Small intestine (tissue), 7 donors: ENCODE measurements around the gene FLRT3. TPM values are rescaled to one million over a fixed set of nuclear protein-coding genes. Genes with fewer than 3 reads are reported as not detected.
A peak's percentile ranks its signal among the peaks of the same experiment; 100 is the strongest.

ENCODE experiments used
- DNase-seq, 2 donors: peaks; one replicate each; pipeline versions ENCODE4 v3.0.0 to v3.0.0-alpha.2; 2013
- FAIRE-seq: peaks from 2 replicates; lab custom pipeline; 2012; peaks lifted over from hg19 to GRCh38; lab: Jason Lieb, UNC
- H3K27ac ChIP-seq, 3 donors: one replicate each; pipeline ENCODE4 v1.5.1; 2013; ENCODE audit warnings: low read length in 2 of 3, mild to moderate bottlenecking in 2 of 3, control low read depth in 1 of 3, inconsistent platforms in 1 of 3, low read depth in 1 of 3, moderate library complexity in 1 of 3
- H3K27me3 ChIP-seq, 3 donors: one replicate each; pipeline ENCODE4 v1.6.1; 2013; ENCODE audit warnings: low read length in 3 of 3, inconsistent platforms in 1 of 3; ENCODE audit not compliant: control insufficient read depth in 3 of 3, insufficient read depth in 3 of 3
- H3K36me3 ChIP-seq, 3 donors: one replicate each; pipeline ENCODE4 v1.6.1; 2013; ENCODE audit warnings: low read length in 3 of 3, inconsistent platforms in 1 of 3, low read depth in 1 of 3, mild to moderate bottlenecking in 1 of 3, moderate library complexity in 1 of 3; ENCODE audit not compliant: control insufficient read depth in 3 of 3, insufficient read depth in 2 of 3
- H3K4me1 ChIP-seq, 3 donors: one replicate each; pipeline ENCODE4 v1.6.1; 2013; ENCODE audit warnings: low read length in 2 of 3, inconsistent platforms in 1 of 3, low read depth in 1 of 3, mild to moderate bottlenecking in 1 of 3, moderate library complexity in 1 of 3; ENCODE audit not compliant: control insufficient read depth in 3 of 3, insufficient read depth in 2 of 3
- H3K4me3 ChIP-seq, 3 donors: one replicate each; pipeline ENCODE4 v1.5.1; 2013; ENCODE audit warnings: low read length in 3 of 3, control low read depth in 1 of 3, inconsistent platforms in 1 of 3, low read depth in 1 of 3, mild to moderate bottlenecking in 1 of 3, moderate library complexity in 1 of 3
- H3K9me3 ChIP-seq, 2 donors: one replicate each; pipeline ENCODE4 v1.6.1; 2013; ENCODE audit warnings: low read depth in 1 of 2, low read length in 1 of 2; ENCODE audit not compliant: control insufficient read depth in 2 of 2, insufficient read depth in 1 of 2
- WGBS, 3 donors: extraction: QIAGEN DNeasy Blood & Tissue Kit; methylation state at CpG; one replicate each; pipeline ENCODE4 v1.1.7; 2013; 5-methylcytosine and 5-hydroxymethylcytosine counted together
- polyA plus RNA-seq, 4 donors: library from polyadenylated mRNA; stranded (reverse) in 3 of 4; unstranded in 1 of 4; fragments of 200-250 nt in 3 of 4; fragments of 120-200 nt in 1 of 4; gene quantifications; one replicate each; pipeline versions ENCODE4 v1.2.1 to v1.2.3, GENCODE V29; 2013
- donor health status: healthy with polysubstance abuse.
- donor health status: control.
- donor health status: control.
- donor health status: Bipolar disorder and iron deficiency.
- donor health status: healthy.

FLRT3 gene
- polyA plus RNA-seq, 4 donors: 2.9 to 62.5 (median 3.3) TPM

DNA sequence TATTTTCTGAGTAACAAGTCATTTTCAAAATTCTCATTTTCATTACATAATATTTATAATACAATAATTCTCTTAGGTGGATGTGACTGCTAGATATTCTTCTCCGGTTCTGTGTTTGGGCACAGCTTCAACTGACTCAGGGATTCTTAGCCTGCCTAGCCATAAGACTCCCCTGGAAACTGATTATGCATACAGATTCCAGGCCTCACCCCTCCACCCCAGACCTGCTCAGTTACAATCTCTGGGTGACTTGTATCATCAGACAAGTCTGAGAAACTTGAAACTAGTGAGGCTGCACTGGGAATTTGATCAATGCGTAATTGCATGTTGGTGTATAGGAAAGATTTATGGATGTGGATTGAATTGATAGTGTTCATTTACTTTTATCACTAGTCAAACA lies 25.4 kb downstream of the FLRT3 start:
- Histone ChIP-seq H3K27me3 (no peaks in the 10 kb centered on the region), H3K4me3 (no peak overlapping the region), H3K9me3 (no peaks in the 10 kb centered on the region), H3K27ac (no peak overlapping the region), H3K4me1 (peaks cover 0 to 11% (median 0%) of the 10 kb centered on the region in 3 donors), H3K36me3 (no peaks in the 10 kb centered on the region)
- FAIRE-seq (no peak), DNase-seq (no peak)
- 88 to 97% (median 97%) methylated on average over 2 of the region's 2 CpGs for WGBS, 3 donors

- Histone ChIP-seq H3K9me3 (no peaks in the 10 kb centered on the region), H3K27me3 (no peaks in the 10 kb centered on the region), H3K4me3 (no peak overlapping the region), H3K27ac (no peak overlapping the region), H3K36me3 (no peaks in the 10 kb centered on the region), H3K4me1 (peaks cover 0 to 11% (median 0%) of the 10 kb centered on the region in 3 donors)
- 91 to 95% (median 94%) methylated on average over 5 of the region's 5 CpGs for WGBS, 3 donors
- DNase-seq: no peak
- no peak for FAIRE-seq
Measured at GRCh38 chr20:14310977-14311627, 26.3 kb downstream of the FLRT3 start.

GRCh38 chr20:14307956-14308355 lies 29.5 kb downstream of the FLRT3 start:
- Histone ChIP-seq H3K9me3 (no peaks in the 10 kb centered on the region), H3K27ac (peak overlapping the region in 1 of 3 donors; percentile 52)
- FAIRE-seq: no peak

GRCh38 chr20:14304472-14304871 lies 32.9 kb downstream of the FLRT3 start:
- peak in 1 of 2 donors; percentile 38 for DNase-seq
- 63 to 94% (median 67%) methylated on average over 1 of the region's 1 CpG for WGBS, 3 donors

More at GRCh38 chr20:14307956-14308355, 29.5 kb downstream of the FLRT3 start:
- no peaks in the 10 kb centered on the region for H3K27me3 ChIP-seq
- no peak overlapping the region for H3K4me3 ChIP-seq
- WGBS, 3 donors: 65 to 78% (median 73%) methylated on average over 2 of the region's 2 CpGs
- no peaks in the 10 kb centered on the region for H3K36me3 ChIP-seq
- H3K4me1 ChIP-seq: peaks cover 0 to 15% (median 0%) of the 10 kb centered on the region in 3 donors
- peak in 1 of 2 donors; percentile 37 for DNase-seq

GRCh38 chr20:14303651-14304050 lies 33.8 kb downstream of the FLRT3 start:
- no peaks in the 10 kb centered on the region for H3K9me3 ChIP-seq
- no peak overlapping the region for H3K4me3 ChIP-seq
- peaks cover 0 to 14% (median 0%) of the 10 kb centered on the region in 3 donors for H3K4me1 ChIP-seq
- H3K27ac ChIP-seq: no peak overlapping the region
- FAIRE-seq (no peak), DNase-seq (no peak)
- no peaks in the 10 kb centered on the region for H3K36me3 ChIP-seq
- no peaks in the 10 kb centered on the region for H3K27me3 ChIP-seq

More at GRCh38 chr20:14304472-14304871, 32.9 kb downstream of the FLRT3 start:
- H3K27me3 ChIP-seq: no peaks in the 10 kb centered on the region
- peak overlapping the region in 1 of 3 donors; percentile 25 for H3K27ac ChIP-seq
- H3K9me3 ChIP-seq: no peaks in the 10 kb centered on the region
- no peak overlapping the region for H3K4me3 ChIP-seq
- no peak for FAIRE-seq
- H3K4me1 ChIP-seq: peaks cover 0 to 15% (median 0%) of the 10 kb centered on the region in 3 donors
- H3K36me3 ChIP-seq: no peaks in the 10 kb centered on the region

DNA sequence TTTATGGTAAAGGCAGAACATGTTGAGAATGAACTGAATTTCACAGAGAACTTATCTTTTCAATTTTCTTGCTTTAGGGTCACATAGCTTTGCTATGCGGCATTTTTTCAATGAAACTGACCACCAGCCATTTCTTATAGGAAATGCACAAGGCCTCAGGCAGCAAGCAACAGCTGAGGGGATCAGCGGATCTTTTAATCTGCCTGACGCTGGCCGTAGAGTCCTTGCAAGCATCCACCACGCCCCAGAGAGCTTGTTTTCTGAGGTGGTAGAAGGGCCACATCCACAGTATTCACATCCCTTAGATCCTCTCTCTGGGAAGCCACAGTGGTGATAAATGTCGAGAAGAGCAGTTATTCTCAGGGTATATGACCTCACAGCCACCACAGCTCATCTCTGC lies 34.3 kb downstream of the FLRT3 start:
- FAIRE-seq (no peak), DNase-seq (no peak)
- Histone ChIP-seq H3K27me3 (no peaks in the 10 kb centered on the region), H3K4me1 (peaks cover 0 to 9% (median 0%) of the 10 kb centered on the region in 3 donors), H3K36me3 (no peaks in the 10 kb centered on the region), H3K4me3 (no peak overlapping the region), H3K27ac (no peak overlapping the region), H3K9me3 (no peaks in the 10 kb centered on the region)
- WGBS, 3 donors: 82 to 91% (median 88%) methylated on average over 6 of the region's 6 CpGs

DNA sequence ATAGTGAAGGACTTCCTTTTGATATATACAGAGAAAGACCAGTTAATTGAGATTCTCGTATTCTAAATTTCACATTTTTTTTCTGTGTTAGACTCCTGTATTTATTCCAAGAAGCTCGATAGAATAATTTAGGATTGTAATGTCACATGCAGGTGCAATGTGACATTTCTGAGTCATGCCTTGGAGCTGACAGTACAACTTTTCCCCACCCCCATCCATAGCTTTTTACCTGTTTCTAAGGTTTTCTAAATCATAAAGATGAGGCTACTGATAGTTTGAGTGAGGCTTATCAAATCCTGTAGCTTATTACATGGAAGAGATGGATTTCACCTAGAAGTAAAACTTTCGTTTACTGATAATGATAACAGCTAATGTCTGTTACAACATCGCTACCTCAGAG lies 37.6 kb downstream of the FLRT3 start:
- DNase-seq: peak in 1 of 2 donors; percentile 39
- Histone ChIP-seq H3K9me3 (no peaks in the 10 kb centered on the region), H3K36me3 (no peaks in the 10 kb centered on the region), H3K4me1 (peaks cover 0 to 4% (median 0%) of the 10 kb centered on the region in 3 donors), H3K4me3 (no peak overlapping the region), H3K27me3 (no peaks in the 10 kb centered on the region), H3K27ac (no peak overlapping the region)
- no peak for FAIRE-seq
- 52 to 77% (median 71%) methylated on average over 4 of the region's 4 CpGs for WGBS, 3 donors

DNA sequence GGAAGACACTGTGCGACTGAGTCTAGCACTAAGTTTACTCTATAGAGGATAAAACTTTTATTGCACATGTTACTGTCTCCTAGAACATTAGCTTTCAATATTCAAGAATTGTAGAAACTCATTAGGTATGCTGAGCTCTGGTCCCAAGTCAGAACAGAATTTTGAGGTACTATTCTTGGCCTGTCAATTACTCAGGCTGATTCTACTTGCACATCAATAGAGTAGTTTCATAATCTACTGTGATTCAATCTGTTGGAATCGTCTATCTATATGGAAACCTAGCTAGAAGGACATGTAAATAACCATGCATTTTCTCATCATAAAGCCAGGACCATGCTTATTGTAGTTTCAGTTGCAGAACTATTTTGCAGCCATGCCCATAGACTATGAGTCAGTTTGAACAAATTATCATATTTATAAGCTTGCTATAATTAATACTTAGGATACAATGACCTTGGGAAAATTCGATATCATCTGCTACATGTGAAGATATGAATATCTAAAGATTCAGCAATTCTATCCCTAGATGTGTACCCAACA lies 41.6 kb downstream of the FLRT3 start:
- FAIRE-seq (no peak), DNase-seq (no peak)
- Histone ChIP-seq H3K27ac (no peak overlapping the region), H3K4me3 (no peak overlapping the region), H3K9me3 (no peaks in the 10 kb centered on the region), H3K36me3 (no peaks in the 10 kb centered on the region), H3K4me1 (no peaks in the 10 kb centered on the region), H3K27me3 (no peaks in the 10 kb centered on the region)
- 33 to 46% (median 42%) methylated on average over 3 of the region's 3 CpGs for WGBS, 3 donors
